ENCODE measurements around the gene SCEL.

GRCh38 chr13:77616027-77616426 lies 80.5 kb downstream of the SCEL start:
- TF ChIP-seq CTCF (IDR thresholded peaks at IDR 0.05; ENCODE audit: extremely low read depth in 1 of 2, insufficient read depth in 1 of 2, low read depth in 1 of 2, low read length in 2 of 2), result no peak
- no peak for TF ChIP-seq EZH2 (IDR thresholded peaks at IDR 0.05; ENCODE audit: borderline replicate concordance, low read depth, low read length, severe bottlenecking)
- TF ChIP-seq FOS (IDR thresholded peaks at IDR 0.05; ENCODE audit: borderline replicate concordance, insufficient read depth, low read length), result no peak
- TF ChIP-seq POLR2AphosphoS5 (IDR thresholded peaks at IDR 0.05; ENCODE audit: insufficient read depth, low read depth, low read length), result no peak
- no peak for TF ChIP-seq POLR2A (IDR thresholded peaks at IDR 0.05; ENCODE audit: low read depth, low read length)
- TF ChIP-seq MAX (IDR thresholded peaks at IDR 0.05; ENCODE audit: insufficient read depth, insufficient read length), result no peak
- no peak for TF ChIP-seq GATA2 (IDR thresholded peaks at IDR 0.05; ENCODE audit: insufficient read depth, insufficient read length, low read depth, low read length)

All from endothelial cell of umbilical vein (primary cell).